ENCODE results near the gene CD79B. TPM values are rescaled to one million over a fixed set of nuclear protein-coding genes. Genes with fewer than 3 reads are reported as not detected.

Gene CD79B
- total RNA-seq (2022) (not detected in 2 replicates), Bru-seq, nascent RNA (not detected), BruChase-seq, experiment 1, labeled RNA remaining after a 2-hour chase (not detected), BruChase-seq, experiment 2, labeled RNA remaining after a 6-hour chase (not detected)
- long read RNA-seq = 0 reads

GRCh38 chr17:63931981-63932561 is at the start of gene CD79B:
Gene CD79B, minus strand, starts transcription at chr17:63932331. Its CDS starts 70 bp downstream, at chr17:63932261.
- no peaks in the 10 kb centered on the region for H3K36me3 Mint-ChIP-seq (ENCODE audit: insufficient read depth, unreplicated experiment)
- peaks cover 2% of the 10 kb centered on the region for H3K27me3 Mint-ChIP-seq (ENCODE audit: insufficient read depth, unreplicated experiment)
- BruUV-seq (replicated peaks) = no TSS peak
- H3K9me3 Mint-ChIP-seq (ENCODE audit: unreplicated experiment) = no peaks in the 10 kb centered on the region
- H3K4me3 Mint-ChIP-seq (ENCODE audit: unreplicated experiment) = no peak within 1 kb of the TSS
- H3K4me1 ChIP-seq = no peaks in the 10 kb centered on the region
- DNase-seq = no peak
- H3K27me3 ChIP-seq (replicated peaks; ENCODE audit: control insufficient read depth, insufficient read depth, low read length) = no peaks in the 10 kb centered on the region
- intact Hi-C loops (cut with micrococcal nuclease; ENCODE audit: unreplicated experiment) = no loop called here
- no peak within 1 kb of the TSS for H3K4me3 ChIP-seq (ENCODE audit: low read depth, low read length)
- H3K27ac Mint-ChIP-seq (ENCODE audit: unreplicated experiment) = no peak within 1 kb of the TSS
- no peaks in the 10 kb centered on the region for H3K4me1 Mint-ChIP-seq (ENCODE audit: low read depth, unreplicated experiment)
- POLR2A ChIA-PET = no interaction called here
- 0 out of 2 replicates have a peak, but pooled peaks cover 4% of the 10 kb centered on the region for H3K9me3 ChIP-seq
- no peak for TF ChIP-seq CTCF (IDR thresholded peaks at IDR 0.05; ENCODE audit: insufficient read depth in 1 of 2, low read depth in 1 of 2, low read length in 1 of 2, severe bottlenecking in 1 of 2, unreplicated experiment in 1 of 2)
- CTCF ChIA-PET = interaction anchor here (0.6 to 3.1 kb wide), 3 partner anchors 12 to 15 kb away, joined by 3 to 10 read pairs (median 10); no protein-coding TSS in a partner anchor
- no peaks in the 10 kb centered on the region for H3K36me3 ChIP-seq (ENCODE audit: control insufficient read depth, insufficient read depth, low read length)

DNA sequence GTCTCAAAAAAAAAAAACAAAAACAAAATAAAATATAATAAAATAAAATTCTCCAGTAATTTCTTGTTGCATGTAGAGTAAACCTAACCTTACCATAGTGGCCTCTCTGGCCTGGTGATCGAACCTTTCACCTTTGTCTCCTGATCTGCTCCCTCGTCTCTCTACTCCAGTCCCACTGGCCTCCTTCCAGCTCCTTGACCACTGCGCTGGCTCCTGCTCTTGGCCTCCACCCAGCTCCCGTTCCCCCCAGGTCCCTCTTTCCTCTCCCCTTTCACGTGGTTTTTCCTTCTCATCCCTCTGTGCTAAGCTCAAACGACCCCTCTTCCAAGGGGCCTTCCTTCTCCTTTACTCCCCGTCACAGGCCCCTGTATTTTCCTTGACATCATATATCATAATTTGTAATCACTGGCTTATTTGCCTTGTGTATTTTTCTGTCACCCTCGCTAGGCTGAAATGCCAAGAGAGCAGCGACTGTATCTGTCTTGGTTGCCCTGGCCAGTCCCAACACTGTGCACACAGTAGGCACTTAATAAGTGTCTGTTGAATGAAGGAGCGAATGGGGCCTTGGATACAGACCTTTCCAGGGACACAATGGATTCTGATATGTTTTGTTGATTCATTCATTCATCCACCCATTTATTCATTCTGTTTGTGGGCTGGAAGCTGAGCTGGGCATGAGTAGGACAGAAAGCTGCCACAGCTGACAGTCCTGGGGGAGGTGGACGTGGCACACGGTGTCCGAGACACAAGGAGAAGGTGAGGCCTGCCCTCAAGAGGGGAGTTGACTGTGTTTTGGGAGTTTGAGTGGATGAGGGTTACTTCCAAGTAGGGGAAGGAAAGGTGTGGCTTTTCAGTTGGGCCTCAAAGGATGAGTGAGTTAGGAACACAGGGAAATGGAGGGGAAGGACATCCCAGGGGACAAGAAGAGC is 46.4 kb upstream of the CD79B start:
- DNase-seq = no peak
- no peak overlapping the region for H3K27ac Mint-ChIP-seq (ENCODE audit: unreplicated experiment)
- peaks cover 18% of the 10 kb centered on the region for H3K27me3 Mint-ChIP-seq (ENCODE audit: insufficient read depth, unreplicated experiment)
- Histone ChIP-seq H3K36me3 (ENCODE audit: control insufficient read depth, insufficient read depth, low read length) (no peaks in the 10 kb centered on the region), H3K27me3 (replicated peaks; ENCODE audit: control insufficient read depth, insufficient read depth, low read length) (no peaks in the 10 kb centered on the region), H3K4me1 (no peaks in the 10 kb centered on the region), H3K9me3 (peaks cover 7% of the 10 kb centered on the region; the same call in 1 of the 2 replicates), H3K4me3 (ENCODE audit: low read depth, low read length) (no peak overlapping the region)
- POLR2A ChIA-PET = no interaction called here
- H3K9me3 Mint-ChIP-seq (ENCODE audit: unreplicated experiment) = no peaks in the 10 kb centered on the region
- H3K36me3 Mint-ChIP-seq (ENCODE audit: insufficient read depth, unreplicated experiment) = no peaks in the 10 kb centered on the region
- H3K4me3 Mint-ChIP-seq (ENCODE audit: unreplicated experiment) = no peak overlapping the region
- H3K4me1 Mint-ChIP-seq (ENCODE audit: low read depth, unreplicated experiment) = no peaks in the 10 kb centered on the region
- intact Hi-C loops (cut with micrococcal nuclease; ENCODE audit: unreplicated experiment) = no loop called here
- CTCF ChIA-PET = interaction anchor here (0.6 kb wide), 1 partner anchor 16 kb away, joined by 3 read pairs; no protein-coding TSS in a partner anchor
- no peak for TF ChIP-seq CTCF (IDR thresholded peaks at IDR 0.05; ENCODE audit: insufficient read depth in 1 of 2, low read depth in 1 of 2, low read length in 1 of 2, severe bottlenecking in 1 of 2, unreplicated experiment in 1 of 2)
- BruUV-seq (replicated peaks) = no TSS peak

GRCh38 chr17:63976702-63977101 is 44.6 kb upstream of the CD79B start:
- Histone ChIP-seq H3K27me3 (replicated peaks; ENCODE audit: control insufficient read depth, insufficient read depth, low read length) (no peaks in the 10 kb centered on the region), H3K9me3 (0 out of 2 replicates have a peak, but pooled peaks cover 2% of the 10 kb centered on the region), H3K36me3 (ENCODE audit: control insufficient read depth, insufficient read depth, low read length) (no peaks in the 10 kb centered on the region), H3K4me1 (no peaks in the 10 kb centered on the region), H3K4me3 (ENCODE audit: low read depth, low read length) (no peak overlapping the region)
- intact Hi-C loops (cut with micrococcal nuclease; ENCODE audit: unreplicated experiment) = no loop called here
- ChIA-PET POLR2A (no interaction called here), CTCF (no interaction called here)
- TF ChIP-seq CTCF (IDR thresholded peaks at IDR 0.05; ENCODE audit: insufficient read depth in 1 of 2, low read depth in 1 of 2, low read length in 1 of 2, severe bottlenecking in 1 of 2, unreplicated experiment in 1 of 2) = no peak
- Mint-ChIP-seq H3K4me1 (ENCODE audit: low read depth, unreplicated experiment) (no peaks in the 10 kb centered on the region), H3K27me3 (ENCODE audit: insufficient read depth, unreplicated experiment) (peaks cover 22% of the 10 kb centered on the region), H3K9me3 (ENCODE audit: unreplicated experiment) (no peaks in the 10 kb centered on the region), H3K36me3 (ENCODE audit: insufficient read depth, unreplicated experiment) (no peaks in the 10 kb centered on the region), H3K4me3 (ENCODE audit: unreplicated experiment) (no peak overlapping the region), H3K27ac (ENCODE audit: unreplicated experiment) (no peak overlapping the region)
- BruUV-seq (replicated peaks) = no TSS peak
- no peak for DNase-seq
